HG02938 (cell line): Measurements from ENCODE around the gene LRRC71.

Source experiments
- ATAC-seq: cut with Tn5 transposase; IDR thresholded peaks from one replicate; pipeline ENCODE4 v1.9.1; 2021; ENCODE audit warnings: mild to moderate bottlenecking, moderate library complexity; ENCODE audit not compliant: unreplicated experiment

The LRRC71 gene

DNA sequence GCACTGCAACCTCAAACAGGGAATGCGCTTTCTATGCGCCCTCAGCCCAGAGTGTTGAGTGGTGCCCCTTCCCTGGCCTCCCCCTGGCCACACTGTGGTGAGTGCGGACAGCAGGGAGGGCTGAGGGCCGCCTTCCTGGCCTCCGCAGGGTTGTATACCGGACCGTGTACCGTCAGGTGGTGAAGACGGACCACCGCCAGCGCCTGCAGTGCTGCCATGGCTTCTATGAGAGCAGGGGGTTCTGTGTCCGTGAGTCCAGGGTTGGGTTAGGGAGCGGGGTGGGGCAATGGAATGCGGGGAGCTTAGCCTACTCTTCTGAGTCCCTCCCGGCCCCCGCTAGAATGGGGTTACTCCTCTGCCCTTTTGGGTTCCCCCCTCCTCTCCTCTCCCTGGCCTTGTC is 15.3 kb upstream of the LRRC71 start:
- ATAC-seq: no peak

DNA sequence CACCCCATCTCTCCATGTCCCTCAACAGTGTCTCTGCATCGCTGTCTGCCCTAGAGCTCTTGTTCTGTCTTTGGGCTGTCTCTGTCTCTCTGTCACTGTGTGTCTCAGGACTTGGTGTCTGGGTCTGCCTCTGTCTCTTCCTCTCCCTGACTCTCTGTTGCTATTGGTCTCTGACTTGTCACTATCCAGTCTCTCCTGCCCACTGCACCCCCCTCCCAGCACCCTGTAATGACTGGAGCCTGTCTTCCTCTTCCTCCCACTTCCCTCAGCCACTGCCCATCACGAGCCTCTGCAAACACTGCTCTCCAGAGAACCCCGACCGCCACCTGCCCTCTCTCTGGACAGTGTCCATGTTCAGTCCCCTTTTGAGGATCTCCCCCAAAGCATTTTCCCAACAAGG is 14.8 kb upstream of the LRRC71 start:
- no peak for ATAC-seq

DNA sequence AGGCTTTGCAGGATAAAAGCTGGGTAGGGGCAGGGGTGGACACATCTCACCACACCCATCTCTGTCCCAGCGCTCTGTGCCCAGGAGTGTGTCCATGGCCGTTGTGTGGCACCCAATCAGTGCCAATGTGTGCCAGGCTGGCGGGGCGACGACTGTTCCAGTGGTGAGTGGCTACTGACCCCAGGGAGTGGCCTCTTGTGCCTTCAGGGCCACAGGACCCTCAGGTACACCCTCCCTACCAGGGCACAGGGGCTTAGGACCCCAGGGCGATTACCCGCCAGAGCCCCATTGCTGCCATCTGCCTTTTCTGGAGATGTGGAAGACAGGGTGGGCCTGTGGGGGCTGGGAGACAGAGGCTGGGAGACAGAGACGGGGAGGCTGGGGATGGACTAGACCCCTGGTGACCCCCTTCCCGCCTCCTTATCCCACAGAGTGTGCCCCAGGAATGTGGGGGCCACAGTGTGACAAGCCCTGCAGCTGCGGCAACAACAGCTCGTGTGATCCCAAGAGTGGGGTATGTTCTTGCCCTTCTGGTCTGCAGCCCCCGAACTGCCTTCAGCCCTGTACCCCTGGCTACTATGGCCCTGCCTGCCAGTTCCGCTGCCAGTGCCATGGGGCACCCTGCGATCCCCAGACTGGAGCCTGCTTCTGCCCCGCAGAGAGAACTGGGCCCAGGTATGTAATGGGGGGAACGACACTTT is 14.1 kb upstream of the LRRC71 start:
- no peak for ATAC-seq

DNA sequence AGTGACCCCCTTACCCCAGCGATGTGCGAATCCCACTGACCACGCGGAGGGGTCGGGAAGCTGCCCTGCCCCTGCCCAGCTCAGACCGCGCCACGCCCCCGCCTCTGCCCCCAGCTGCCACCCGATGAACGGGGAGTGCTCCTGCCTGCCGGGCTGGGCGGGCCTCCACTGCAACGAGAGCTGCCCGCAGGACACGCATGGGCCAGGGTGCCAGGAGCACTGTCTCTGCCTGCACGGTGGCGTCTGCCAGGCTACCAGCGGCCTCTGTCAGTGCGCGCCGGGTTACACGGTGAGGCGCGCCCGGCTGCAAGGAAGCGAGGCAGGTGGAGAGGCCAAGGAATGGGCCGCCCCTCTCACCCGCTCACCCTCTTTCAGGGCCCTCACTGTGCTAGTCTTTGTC is 11.9 kb upstream of the LRRC71 start:
- ATAC-seq: no peak

DNA sequence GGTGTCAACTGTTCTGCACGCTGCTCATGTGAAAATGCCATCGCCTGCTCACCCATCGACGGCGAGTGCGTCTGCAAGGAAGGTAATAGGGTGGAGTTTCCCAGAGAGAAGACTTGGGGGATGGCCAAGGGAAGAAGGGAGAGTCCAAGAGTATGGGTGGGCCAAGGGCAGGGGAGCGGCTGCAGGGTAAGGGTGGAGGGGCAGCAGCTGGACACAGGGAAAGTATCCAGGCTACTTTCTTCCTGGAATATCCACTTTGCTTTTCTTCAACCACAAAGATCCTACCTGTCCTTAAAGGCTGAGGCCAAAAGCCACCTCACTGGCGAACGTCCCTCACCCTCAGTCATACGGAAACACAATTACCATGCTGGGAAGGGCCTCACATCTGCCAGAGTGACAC is 11.5 kb upstream of the LRRC71 start:
- ATAC-seq: no peak

DNA sequence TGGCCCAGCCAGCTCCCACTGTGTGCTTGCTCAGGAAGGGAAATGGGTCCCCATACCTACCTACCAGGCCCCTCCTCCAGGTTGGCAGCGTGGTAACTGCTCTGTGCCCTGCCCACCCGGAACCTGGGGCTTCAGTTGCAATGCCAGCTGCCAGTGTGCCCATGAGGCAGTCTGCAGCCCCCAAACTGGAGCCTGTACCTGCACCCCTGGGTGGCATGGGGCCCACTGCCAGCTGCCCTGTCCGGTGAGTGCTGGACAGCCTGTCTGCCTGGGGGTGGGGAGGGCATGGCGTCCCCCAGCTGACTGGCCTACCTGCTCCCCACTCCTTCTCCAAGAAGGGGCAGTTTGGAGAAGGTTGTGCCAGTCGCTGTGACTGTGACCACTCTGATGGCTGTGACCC is 10.8 kb upstream of the LRRC71 start:
- ATAC-seq: no peak

DNA sequence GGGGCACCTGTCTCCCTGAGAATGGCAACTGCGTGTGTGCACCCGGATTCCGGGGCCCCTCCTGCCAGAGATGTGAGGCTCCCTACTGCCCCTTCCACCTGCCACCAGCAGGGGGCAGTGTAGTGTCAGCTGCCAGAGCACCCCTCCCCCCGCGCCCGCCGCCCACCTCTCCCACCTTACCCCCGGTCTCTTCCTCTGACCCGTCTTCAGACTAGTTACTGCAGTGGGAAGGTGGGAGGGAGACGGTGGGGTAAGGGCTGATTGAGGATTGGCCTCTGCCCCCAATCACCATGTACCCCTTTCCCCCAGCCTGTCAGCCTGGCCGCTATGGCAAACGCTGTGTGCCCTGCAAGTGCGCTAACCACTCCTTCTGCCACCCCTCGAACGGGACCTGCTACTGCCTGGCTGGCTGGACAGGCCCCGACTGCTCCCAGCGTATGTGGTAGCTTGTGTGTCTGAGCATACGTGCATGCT is 10.1 kb upstream of the LRRC71 start:
- no peak for ATAC-seq

DNA sequence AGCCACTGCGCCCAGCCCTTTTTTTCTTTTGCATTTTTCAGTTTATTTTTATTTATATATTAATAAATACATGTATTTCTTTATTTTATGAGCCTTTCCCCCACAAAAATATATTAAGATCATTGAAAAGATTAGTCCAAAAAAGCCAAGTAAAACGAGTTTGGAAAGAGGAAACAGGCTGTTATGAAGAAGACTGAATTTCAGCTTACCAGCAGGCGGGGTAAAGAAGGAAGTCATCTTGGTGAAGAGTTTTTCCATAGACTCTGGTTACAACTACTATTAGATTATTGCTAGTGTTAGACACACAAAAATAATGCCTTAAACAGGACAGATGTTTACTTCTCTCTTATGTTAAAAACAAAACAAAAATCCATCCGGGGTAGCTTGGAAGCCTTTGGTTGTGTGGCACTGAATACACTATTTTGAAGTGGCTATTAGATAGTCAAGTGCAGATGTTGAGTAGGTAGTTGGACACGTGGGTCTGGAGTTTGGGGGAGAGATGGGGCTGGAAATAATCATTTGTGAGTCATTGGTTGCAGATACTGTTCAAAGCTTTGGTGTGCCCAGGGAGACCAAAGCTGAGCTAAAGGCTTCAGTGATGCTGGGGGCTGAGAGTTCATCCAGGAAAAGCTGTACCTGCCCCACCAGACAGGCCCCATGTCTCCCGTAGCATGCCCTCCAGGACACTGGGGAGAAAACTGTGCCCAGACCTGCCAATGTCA is 8.7 kb upstream of the LRRC71 start:
- ATAC-seq: no peak

DNA sequence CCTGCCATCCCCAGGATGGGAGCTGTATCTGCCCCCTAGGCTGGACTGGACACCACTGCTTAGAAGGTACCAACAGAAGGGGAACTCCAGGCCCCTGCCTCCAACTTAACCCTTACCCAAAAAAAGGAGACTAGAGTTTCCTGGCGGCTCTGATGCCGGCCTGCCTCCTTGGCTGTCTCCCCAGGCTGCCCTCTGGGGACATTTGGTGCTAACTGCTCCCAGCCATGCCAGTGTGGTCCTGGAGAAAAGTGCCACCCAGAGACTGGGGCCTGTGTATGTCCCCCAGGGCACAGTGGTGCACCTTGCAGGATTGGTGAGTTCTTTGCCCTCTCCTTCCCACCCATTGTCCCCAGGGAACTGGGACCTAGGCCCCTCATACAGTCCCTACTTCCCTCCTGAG is 8.1 kb upstream of the LRRC71 start:
- no peak for ATAC-seq

DNA sequence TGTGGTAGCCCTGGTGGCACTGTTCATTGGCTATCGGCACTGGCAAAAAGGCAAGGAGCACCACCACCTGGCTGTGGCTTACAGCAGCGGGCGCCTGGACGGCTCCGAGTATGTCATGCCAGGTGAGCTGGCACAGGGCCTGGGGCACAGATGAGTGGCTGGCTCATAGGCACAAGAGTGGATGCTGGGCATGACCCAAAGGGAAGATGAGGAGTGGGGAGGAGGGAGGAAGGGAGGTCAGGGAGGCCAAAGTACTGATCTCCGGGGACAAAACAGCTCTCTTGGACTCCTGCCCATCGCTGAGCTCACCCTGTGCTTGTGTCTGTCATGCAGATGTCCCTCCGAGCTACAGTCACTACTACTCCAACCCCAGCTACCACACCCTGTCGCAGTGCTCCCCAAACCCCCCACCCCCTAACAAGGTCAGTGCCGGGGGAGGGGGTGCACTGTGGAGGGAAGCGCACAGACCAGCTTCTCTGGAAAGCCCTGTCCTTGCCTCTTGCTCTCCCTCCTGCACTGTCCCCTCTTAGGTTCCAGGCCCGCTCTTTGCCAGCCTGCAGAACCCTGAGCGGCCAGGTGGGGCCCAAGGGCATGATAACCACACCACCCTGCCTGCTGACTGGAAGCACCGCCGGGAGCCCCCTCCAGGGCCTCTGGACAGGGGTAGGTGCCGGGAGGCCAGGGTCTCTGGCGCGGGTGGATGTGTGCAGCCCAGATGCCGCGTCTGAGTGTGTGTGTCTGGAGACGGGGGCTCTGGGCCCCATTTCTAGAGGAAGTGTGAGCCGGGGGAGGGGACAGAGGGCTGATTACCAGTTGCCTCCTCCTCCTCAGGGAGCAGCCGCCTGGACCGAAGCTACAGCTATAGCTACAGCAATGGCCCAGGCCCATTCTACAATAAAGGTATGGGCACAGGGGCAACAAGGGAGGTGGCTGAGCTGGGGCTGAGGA is 7.3 kb upstream of the LRRC71 start:
- ATAC-seq: no peak

DNA sequence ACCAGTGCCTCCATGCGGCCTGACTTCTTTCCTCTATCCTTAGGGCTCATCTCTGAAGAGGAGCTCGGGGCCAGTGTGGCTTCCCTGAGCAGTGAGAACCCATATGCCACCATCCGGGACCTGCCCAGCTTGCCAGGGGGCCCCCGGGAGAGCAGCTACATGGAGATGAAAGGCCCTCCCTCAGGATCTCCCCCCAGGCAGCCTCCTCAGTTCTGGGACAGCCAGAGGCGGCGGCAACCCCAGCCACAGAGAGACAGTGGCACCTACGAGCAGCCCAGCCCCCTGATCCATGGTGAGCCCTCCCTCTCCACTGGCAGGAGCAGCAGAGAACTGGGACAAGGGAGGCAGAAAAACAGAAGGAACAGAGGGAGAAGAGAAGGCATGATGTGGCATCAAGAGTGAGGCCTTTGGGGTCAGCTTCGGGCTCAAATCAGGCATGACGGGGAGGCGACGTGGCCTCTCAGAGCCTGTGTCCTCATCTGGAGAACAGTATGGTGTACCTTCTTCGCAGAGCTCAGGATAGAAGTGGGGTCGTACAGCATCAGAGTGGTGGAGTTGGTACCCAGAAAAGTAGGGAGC is 6.5 kb upstream of the LRRC71 start:
- no peak for ATAC-seq

DNA sequence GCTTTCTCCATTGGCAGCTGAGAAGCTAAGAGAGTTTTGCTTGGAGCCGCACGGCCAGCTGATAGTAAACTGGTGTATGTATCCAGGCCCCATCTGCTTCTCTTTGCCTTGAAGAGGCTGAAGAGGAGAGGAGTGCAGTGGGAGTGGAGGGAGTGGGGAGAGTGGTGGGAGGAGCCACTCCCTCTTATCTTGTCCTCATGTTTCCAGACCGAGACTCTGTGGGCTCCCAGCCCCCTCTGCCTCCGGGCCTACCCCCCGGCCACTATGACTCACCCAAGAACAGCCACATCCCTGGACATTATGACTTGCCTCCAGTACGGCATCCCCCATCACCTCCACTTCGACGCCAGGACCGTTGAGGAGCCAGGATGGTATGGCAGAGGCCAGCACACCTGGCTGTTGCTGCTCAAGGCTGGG is 6.0 kb upstream of the LRRC71 start:
- ATAC-seq: no peak

DNA sequence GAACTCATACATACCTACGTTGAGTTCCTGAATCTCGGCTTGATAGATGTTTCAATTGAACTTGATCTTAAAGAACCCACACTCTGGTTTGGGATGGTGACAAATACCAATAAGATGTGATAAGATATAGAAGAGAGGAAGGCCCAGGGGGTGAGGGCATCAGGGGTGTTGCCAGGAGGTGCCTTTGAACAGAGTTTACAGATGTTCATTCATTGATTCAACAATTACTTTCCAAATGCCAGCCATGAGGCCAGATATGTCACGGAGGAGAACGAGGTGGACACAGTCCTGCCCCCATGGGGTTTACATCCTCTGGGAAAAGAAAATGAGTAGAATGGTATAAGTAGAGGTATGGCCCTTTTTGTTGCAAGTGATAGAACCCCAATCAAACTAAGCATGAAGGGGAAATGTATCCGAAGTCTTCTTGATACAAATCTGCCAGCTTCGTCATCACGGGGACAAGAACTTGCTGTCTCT is 659 bp downstream of the LRRC71 start:
- no peak for ATAC-seq

DNA sequence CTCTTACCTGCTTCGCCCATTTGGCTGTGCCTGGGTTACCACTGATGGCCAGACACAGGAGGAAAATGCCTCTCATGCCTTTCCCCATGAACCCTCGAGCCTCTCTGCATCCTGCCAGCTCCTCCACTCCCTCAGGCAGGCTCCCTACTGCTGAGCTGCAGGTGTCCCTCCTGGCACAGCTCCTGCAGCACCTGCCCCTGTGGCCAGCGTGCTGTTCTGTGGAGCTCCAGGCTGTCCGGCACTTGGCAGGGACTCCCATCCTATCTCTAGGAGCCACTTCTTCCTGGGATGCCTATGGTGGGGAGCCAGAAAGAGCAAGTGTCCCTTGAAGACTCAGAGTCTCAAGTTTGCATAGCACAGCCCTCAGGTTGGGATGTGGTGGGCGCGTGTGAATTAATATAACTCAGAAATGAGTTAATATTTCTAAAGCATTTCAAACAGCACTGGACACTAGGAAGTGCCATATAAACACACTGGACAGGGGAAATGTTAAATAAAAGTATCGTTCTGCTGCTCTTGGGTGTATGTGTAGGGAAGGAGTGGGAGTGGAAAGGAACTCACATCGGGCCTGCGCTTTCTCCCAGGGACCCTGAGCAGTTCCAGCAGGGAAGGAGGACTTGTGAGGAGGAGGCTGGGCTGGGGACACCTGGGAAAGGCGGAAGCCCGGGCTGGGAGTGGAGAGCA is 2.7 kb downstream of the LRRC71 start:
- no peak for ATAC-seq

DNA sequence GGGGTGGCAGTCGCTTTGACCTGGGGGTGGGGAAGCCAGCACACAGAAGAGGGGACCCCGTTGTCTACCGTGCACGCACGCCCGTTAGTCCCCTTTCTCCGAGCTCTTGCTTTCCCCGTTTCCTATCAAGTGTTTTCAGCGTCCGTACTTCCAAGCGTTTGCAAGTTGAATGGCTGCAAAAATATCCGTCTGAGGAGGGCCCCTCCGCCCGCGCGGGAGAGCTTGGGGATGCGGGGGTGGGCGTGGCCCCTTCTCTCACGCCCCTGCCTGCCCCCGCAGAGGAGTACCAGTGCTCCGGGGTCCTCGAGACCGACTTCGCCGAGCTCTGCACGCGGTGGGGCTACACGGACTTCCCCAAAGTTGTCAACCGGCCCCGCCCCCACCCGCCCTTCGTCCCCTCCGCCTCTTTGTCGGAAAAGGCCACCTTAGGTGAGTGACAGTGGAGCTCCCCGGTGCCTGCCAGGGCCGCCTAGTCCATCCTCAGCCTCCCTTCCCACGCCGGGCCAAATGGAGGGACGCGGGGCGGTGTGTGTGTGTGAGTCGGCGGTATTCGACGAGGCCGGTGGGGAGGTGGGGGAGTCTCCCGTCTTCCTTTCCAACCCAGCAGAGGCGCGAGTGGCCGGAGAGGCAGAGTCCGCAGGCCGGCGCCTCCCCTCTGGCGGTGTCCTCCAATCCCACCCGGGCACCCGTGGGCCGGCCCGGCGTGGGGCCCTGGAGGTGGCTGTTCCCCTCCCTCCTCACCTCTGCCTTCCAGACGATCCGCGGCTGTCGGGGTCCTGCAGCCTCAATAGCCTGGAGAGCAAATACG is 3.4 kb downstream of the LRRC71 start:
- ATAC-seq: no peak

DNA sequence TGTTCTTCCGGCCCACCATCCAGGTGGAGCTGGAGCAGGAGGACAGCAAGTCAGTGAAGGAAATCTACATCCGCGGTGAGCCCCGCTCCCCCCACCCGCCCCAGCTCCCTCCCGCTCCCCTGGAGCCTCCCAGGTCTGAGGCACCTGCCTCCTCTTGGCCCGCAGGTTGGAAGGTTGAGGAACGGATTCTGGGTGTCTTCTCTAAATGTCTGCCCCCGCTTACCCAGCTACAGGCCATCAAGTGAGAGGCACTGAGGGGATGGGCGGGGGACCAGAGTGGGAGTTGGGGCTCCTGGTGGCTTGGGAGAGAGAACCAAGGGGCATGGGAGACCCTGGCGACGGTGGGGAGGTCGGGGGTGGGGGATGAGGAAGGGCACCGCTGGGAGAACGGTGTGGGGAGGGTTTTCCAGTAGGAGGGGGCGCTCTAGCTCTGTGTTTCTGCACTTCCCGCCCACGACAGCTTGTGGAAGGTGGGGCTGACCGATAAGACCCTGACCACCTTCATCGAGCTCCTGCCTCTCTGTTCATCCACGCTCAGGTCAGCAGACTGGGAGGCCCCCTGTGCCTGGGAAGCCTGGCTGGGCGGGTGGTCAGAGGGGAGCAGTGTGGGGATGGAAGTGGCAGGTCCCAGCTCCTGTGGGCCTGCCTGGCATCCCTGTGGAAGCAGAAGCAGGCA is 4.2 kb downstream of the LRRC71 start:
- no peak for ATAC-seq

DNA sequence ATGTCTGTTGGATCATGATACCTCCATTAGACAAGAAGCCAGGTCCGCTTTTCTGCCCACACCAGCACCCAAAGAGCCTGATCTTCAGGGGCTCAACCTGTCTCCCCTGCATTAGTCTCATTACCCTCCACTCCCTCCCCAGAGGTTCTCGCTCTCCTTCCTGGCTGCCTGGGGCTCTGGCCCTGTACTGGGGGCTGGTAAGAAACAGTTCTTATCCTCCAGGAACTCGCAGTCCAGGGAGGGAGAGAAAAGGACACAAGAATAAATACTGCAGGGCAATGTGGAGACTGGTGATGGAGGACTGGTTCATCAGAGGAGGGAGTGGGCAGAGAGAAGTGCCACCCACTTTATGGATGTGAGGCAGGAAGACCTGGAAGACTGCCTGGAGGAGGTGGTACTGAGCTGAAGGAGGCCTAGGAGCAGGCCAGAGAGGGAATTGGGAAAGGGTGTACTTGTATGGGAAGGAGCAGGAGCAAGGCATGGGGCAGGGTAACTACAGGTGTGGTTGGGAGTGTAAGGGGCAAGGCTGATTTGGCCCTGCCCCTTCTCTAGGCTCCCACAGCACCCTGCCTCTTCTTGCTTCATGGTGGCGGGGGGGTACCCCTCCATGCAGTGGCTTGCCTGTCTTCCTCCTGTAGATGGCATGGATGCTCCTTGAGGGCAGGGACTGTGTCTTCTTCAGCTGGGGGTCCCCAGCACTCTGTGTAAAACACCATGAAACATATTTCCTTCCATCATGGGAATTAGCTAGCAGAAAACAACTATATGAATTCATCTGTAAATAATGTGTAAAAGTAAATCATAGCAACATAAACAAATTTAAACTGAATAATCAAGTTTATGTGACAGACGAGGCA is 5.0 kb downstream of the LRRC71 start:
- no peak for ATAC-seq

DNA sequence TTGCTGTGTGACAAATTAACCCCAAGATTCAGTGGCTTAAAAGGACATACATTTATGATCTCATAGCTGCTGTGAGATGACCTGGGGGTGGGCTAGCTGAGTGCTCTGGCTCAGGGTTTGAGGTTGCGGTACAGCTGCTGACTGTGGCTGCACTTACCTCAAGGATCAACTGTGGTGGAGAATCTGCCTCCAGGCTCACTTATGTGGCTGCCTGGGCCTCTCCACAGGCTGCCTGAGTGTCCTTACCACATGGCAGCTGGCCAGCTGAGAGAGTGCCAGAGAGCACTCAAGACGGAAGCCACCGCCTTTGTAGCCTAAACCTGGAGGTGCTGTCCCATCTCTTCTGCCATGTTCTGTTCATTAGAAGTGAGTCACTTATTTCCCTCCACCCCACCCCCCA is 5.7 kb downstream of the LRRC71 start:
- ATAC-seq: no peak
